ENCODE measurements around the gene S1PR5. TPM values are rescaled to one million over a fixed set of nuclear protein-coding genes. Genes with fewer than 3 reads are reported as not detected.
A peak's percentile ranks its signal among the peaks of the same experiment; 100 is the strongest.

S1PR5 gene
- total and polyA plus RNA-seq, 9 of the 15 experiments (the other 6 are each of a cell fraction or from before 2014, with no cell fraction given) = 0.03 to 0.54 (median 0.35) TPM; not detected in 4

DNA sequence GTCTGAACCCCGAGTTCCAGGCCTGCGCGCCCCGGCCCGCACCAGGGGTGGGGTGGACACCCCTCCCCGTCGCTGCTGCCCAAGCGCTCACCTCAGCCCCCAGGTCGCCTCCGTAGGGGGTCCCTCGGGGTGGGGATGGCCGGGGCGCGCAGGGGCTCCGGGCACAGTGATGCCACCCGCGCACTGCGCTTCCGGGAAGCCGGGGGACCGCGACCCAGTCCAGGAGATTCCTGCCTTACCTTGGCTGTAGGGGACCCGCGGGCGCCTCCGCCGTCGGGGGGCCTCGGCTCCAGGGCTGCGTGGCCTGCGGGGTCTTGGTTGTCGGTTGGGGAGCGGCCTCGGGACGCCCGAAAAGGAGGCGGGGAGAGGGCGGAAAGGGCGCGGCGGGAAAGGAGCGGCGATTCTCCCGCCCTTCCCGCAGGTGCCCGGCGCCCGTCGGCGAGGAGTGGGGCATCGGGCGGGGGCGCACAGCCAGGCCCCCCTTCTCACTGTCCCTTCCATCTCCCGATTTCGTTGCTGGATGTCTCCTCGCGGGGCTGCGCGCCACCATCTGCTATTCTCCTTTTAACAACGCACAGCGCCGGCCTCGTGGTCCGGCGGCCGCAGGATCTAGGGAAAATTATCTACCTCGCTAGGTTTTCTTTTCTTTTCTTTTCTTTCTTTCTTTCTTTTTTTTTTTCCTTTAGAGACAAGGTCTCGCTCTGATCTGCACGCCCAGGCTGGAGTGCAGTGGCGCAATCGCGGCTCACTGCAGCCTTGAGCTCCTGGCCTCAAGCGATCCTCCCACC lies 14.1 kb downstream of the S1PR5 start, which contains the start of gene KEAP1 (continued):
- TF ChIP-seq, protein P1, sequence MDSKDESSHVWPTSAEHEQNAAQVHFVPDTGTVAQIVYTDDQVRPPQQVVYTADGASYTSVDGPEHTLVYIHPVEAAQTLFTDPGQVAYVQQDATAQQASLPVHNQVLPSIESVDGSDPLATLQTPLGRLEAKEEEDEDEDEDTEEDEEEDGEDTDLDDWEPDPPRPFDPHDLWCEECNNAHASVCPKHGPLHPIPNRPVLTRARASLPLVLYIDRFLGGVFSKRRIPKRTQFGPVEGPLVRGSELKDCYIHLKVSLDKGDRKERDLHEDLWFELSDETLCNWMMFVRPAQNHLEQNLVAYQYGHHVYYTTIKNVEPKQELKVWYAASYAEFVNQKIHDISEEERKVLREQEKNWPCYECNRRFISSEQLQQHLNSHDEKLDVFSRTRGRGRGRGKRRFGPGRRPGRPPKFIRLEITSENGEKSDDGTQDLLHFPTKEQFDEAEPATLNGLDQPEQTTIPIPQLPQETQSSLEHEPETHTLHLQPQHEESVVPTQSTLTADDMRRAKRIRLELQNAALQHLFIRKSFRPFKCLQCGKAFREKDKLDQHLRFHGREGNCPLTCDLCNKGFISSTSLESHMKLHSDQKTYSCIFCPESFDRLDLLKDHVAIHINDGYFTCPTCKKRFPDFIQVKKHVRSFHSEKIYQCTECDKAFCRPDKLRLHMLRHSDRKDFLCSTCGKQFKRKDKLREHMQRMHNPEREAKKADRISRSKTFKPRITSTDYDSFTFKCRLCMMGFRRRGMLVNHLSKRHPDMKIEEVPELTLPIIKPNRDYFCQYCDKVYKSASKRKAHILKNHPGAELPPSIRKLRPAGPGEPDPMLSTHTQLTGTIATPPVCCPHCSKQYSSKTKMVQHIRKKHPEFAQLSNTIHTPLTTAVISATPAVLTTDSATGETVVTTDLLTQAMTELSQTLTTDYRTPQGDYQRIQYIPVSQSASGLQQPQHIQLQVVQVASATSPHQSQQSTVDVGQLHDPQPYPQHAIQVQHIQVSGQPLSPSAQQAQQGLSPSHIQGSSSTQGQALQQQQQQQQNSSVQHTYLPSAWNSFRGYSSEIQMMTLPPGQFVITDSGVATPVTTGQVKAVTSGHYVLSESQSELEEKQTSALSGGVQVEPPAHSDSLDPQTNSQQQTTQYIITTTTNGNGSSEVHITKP (IDR thresholded peaks at IDR 0.05; ENCODE audit: partially characterized antibody) = no peak
- no peak for TF ChIP-seq ETV6 (IDR thresholded peaks at IDR 0.05; ENCODE audit: borderline replicate concordance in 1 of 2, low read depth in 2 of 2, low read length in 1 of 2)
- peak; percentile 25; the same call in 1 of the 2 replicates for TF ChIP-seq ETV6 (CRISPR knock-in tag; IDR thresholded peaks at IDR 0.05; ENCODE audit: borderline replicate concordance)
- TF ChIP-seq L3MBTL2 (IDR thresholded peaks at IDR 0.05) = peak; percentile 99
- TF ChIP-seq ZKSCAN3 (CRISPR knock-in tag; IDR thresholded peaks at IDR 0.05) = no peak
- TF ChIP-seq RBM34 (IDR thresholded peaks at IDR 0.05; ENCODE audit: borderline replicate concordance, insufficient read depth, low read length) = no peak
- TF ChIP-seq XRCC4 (IDR thresholded peaks at IDR 0.05; ENCODE audit: extremely low read depth, insufficient read depth, insufficient read length) = no peak
- TF ChIP-seq CHD2 (IDR thresholded peaks at IDR 0.05; ENCODE audit: low read depth, low read length) = no peak
- TF ChIP-seq ZC3H11A (IDR thresholded peaks at IDR 0.05; ENCODE audit: low read depth, low read length) = no peak
- TF ChIP-seq, protein P2, sequence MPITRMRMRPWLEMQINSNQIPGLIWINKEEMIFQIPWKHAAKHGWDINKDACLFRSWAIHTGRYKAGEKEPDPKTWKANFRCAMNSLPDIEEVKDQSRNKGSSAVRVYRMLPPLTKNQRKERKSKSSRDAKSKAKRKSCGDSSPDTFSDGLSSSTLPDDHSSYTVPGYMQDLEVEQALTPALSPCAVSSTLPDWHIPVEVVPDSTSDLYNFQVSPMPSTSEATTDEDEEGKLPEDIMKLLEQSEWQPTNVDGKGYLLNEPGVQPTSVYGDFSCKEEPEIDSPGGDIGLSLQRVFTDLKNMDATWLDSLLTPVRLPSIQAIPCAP (CRISPR knock-in tag; IDR thresholded peaks at IDR 0.05; ENCODE audit: borderline replicate concordance) = peak; percentile 13; the same call in 1 of the 2 replicates
- TF ChIP-seq IRF2 (CRISPR knock-in tag; IDR thresholded peaks at IDR 0.05) = no peak
- no peak for TF ChIP-seq HMG20A (CRISPR knock-in tag; conservative IDR thresholded peaks at IDR 0.05)
- TF ChIP-seq ZBTB17 (CRISPR knock-in tag; IDR thresholded peaks at IDR 0.05) = peak; percentile 40; the same call in 1 of the 2 replicates
- TF ChIP-seq EGR1 (conservative IDR thresholded peaks at IDR 0.05) = 0 out of 2 replicates have a peak, but pooled peaks have one; percentile 2
- no peak; the same call in 1 of the 2 replicates for TF ChIP-seq PML (IDR thresholded peaks at IDR 0.05; ENCODE audit: low read length)
- TF ChIP-seq CBFA2T3 (IDR thresholded peaks at IDR 0.05) = no peak; the same call in 1 of the 2 replicates
- TF ChIP-seq, protein P3, sequence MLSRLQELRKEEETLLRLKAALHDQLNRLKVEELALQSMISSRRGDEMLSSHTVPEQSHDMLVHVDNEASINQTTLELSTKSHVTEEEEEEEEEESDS (CRISPR knock-in tag; IDR thresholded peaks at IDR 0.05) = no peak
- peak; percentile 97 for TF ChIP-seq E2F3 (CRISPR knock-in tag; IDR thresholded peaks at IDR 0.05)
- 0 out of 2 replicates have a peak, but pooled peaks have one; percentile 27 for TF ChIP-seq ZNF431 (CRISPR knock-in tag; IDR thresholded peaks at IDR 0.05)
- TF ChIP-seq, protein P4, sequence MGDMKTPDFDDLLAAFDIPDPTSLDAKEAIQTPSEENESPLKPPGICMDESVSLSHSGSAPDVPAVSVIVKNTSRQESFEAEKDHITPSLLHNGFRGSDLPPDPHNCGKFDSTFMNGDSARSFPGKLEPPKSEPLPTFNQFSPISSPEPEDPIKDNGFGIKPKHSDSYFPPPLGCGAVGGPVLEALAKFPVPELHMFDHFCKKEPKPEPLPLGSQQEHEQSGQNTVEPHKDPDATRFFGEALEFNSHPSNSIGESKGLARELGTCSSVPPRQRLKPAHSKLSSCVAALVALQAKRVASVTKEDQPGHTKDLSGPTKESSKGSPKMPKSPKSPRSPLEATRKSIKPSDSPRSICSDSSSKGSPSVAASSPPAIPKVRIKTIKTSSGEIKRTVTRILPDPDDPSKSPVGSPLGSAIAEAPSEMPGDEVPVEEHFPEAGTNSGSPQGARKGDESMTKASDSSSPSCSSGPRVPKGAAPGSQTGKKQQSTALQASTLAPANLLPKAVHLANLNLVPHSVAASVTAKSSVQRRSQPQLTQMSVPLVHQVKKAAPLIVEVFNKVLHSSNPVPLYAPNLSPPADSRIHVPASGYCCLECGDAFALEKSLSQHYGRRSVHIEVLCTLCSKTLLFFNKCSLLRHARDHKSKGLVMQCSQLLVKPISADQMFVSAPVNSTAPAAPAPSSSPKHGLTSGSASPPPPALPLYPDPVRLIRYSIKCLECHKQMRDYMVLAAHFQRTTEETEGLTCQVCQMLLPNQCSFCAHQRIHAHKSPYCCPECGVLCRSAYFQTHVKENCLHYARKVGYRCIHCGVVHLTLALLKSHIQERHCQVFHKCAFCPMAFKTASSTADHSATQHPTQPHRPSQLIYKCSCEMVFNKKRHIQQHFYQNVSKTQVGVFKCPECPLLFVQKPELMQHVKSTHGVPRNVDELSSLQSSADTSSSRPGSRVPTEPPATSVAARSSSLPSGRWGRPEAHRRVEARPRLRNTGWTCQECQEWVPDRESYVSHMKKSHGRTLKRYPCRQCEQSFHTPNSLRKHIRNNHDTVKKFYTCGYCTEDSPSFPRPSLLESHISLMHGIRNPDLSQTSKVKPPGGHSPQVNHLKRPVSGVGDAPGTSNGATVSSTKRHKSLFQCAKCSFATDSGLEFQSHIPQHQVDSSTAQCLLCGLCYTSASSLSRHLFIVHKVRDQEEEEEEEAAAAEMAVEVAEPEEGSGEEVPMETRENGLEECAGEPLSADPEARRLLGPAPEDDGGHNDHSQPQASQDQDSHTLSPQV (IDR thresholded peaks at IDR 0.05) = peak; percentile 93
- TF ChIP-seq ZNF239 (CRISPR knock-in tag; IDR thresholded peaks at IDR 0.05) = no peak

Measured in K562 (cell line).